HUES6 (cell line): Measurements from ENCODE around the gene NEDD4.
"Not testable (repeated sequence)": the region's sequence is repeated elsewhere in the genome, so short reads cannot be mapped to it uniquely, and the experiment has no call there.

Experiments used
- H3K27ac ChIP-seq: 2 replicates; pipeline ENCODE4 v1.7.0; 2013; ENCODE audit warnings: low read depth, mild to moderate bottlenecking, low read length, inconsistent platforms
- H3K27me3 ChIP-seq: 2 replicates; pipeline ENCODE4 v1.6.1; 2013; ENCODE audit warnings: low read length; ENCODE audit not compliant: control insufficient read depth, insufficient read depth
- H3K36me3 ChIP-seq: 2 replicates; pipeline ENCODE4 v1.6.1; 2013; ENCODE audit warnings: low read length; ENCODE audit not compliant: control insufficient read depth, insufficient read depth
- H3K4me1 ChIP-seq: 2 replicates; pipeline ENCODE4 v1.6.1; 2013; ENCODE audit warnings: low read length; ENCODE audit not compliant: control insufficient read depth, insufficient read depth
- H3K4me3 ChIP-seq: 2 replicates; pipeline ENCODE4 v1.5.1; 2013; ENCODE audit warnings: low read depth, low read length
- H3K9ac ChIP-seq: one replicate; pipeline ENCODE4 v1.6.1; 2013; ENCODE audit warnings: mild to moderate bottlenecking, low read length
- H3K9me3 ChIP-seq: 2 replicates; pipeline ENCODE4 v1.6.1; 2013; ENCODE audit warnings: low read depth, low read length; ENCODE audit not compliant: control insufficient read depth, insufficient read depth

Gene NEDD4

DNA sequence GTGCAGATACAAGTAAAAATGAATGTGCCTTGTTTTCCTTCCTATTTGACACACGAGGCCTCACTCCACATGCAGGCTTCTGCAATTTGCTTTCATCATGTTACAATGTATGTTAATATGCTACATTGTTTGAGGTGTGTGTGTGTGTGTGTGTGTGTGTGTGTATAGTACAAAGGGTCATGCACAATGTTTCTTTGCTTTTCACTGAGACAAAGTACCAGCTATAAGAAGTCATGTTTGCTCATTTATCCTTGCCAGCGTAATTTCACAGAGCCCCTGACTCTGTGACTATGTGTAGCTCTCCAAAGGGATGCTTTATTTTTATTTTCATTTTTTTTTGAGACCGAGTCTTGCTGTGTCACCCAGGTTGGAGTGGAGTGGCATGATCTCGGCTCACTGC, 38.0 kb upstream of the NEDD4 start:
- H3K4me3 ChIP-seq, result no peak overlapping the region
- H3K4me1 ChIP-seq, result no peaks in the 10 kb centered on the region
- no peaks in the 10 kb centered on the region for H3K9me3 ChIP-seq
- no peak overlapping the region for H3K27ac ChIP-seq
- H3K9ac ChIP-seq, result no peak overlapping the region
- no peaks in the 10 kb centered on the region for H3K27me3 ChIP-seq
- no peaks in the 10 kb centered on the region for H3K36me3 ChIP-seq

DNA sequence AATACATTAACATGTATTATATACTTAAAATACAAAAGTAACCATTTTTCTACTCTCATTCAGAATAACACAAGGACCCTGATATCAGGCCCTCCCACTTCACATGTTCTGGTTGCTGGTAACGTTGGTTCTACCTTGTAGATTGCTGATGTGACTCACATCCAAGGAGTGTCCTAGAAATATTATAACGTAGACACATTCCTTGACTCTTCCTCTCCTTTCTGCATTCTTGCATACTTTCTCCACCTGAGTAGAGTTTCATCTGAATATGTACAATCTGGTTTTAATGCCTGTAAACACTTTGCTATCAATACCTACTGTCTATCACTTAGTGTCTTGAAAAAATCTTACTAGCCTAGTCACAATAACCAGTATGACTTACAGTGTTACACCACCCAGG, 35.0 kb upstream of the NEDD4 start:
- H3K27ac ChIP-seq, result no peak overlapping the region
- H3K4me1 ChIP-seq, result no peaks in the 10 kb centered on the region
- H3K9ac ChIP-seq, result no peak overlapping the region
- no peak overlapping the region for H3K4me3 ChIP-seq
- 0 out of 2 replicates have a peak, but pooled peaks cover 9% of the 10 kb centered on the region for H3K9me3 ChIP-seq
- no peaks in the 10 kb centered on the region for H3K27me3 ChIP-seq
- H3K36me3 ChIP-seq, result no peaks in the 10 kb centered on the region

DNA sequence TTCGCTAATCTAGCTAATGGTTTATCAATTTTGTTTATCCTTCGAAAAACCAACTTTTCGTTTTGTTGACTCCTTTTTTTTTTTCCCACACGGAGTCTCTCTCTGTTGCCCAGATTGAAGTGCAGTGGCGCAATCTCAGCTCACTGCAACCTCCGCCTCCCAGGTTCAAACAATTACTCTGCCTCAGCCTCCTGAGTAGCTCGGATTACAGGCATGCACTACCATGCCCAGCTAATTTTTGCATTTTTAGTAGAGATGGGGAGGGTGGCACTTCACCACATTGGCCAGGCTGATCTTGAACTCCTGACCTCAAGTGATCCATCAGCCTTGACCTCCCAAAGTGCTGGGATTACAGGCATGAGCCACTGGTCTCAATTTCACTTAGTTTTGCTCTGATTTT, 29.7 kb upstream of the NEDD4 start:
- not testable (repeated sequence) for H3K36me3 ChIP-seq, H3K9me3 ChIP-seq, H3K27ac ChIP-seq, H3K4me3 ChIP-seq, H3K4me1 ChIP-seq, H3K9ac ChIP-seq, H3K27me3 ChIP-seq

DNA sequence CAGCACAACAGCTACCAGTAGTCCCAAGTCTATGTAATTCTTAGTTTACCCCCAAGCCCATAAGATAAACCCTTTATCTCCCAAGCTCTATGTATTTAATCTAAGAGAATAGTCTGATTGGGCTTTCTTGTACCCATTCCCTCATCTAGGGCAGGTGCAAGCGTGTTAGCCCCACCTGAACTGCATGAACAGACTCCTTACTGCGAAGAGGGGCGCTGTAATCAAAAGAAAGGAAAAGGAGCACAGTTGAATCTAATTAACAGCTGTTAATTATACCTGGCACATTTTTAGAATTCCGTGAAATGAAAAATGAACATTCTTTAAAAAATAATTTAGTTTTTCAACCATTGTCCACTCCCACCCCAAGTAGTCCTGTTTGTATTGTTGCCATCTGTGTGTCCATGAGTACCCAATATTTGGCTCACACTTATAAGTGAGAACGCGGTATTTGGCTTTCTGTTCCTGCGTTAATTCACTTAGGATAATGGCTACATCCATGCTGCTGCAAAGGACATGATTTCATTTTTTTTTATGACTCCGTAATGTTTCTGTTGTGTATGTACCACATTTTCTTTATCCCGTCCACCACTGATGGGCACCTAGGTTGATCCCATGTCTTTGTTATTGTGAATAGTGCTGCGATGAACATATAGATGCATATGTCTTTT, 26.5 kb upstream of the NEDD4 start:
- no peak overlapping the region for H3K27ac ChIP-seq
- H3K4me3 ChIP-seq, result no peak overlapping the region
- H3K27me3 ChIP-seq, result no peaks in the 10 kb centered on the region
- no peaks in the 10 kb centered on the region for H3K4me1 ChIP-seq
- no peak overlapping the region for H3K9ac ChIP-seq
- H3K36me3 ChIP-seq, result no peaks in the 10 kb centered on the region
- H3K9me3 ChIP-seq, result peaks cover 12% of the 10 kb centered on the region

DNA sequence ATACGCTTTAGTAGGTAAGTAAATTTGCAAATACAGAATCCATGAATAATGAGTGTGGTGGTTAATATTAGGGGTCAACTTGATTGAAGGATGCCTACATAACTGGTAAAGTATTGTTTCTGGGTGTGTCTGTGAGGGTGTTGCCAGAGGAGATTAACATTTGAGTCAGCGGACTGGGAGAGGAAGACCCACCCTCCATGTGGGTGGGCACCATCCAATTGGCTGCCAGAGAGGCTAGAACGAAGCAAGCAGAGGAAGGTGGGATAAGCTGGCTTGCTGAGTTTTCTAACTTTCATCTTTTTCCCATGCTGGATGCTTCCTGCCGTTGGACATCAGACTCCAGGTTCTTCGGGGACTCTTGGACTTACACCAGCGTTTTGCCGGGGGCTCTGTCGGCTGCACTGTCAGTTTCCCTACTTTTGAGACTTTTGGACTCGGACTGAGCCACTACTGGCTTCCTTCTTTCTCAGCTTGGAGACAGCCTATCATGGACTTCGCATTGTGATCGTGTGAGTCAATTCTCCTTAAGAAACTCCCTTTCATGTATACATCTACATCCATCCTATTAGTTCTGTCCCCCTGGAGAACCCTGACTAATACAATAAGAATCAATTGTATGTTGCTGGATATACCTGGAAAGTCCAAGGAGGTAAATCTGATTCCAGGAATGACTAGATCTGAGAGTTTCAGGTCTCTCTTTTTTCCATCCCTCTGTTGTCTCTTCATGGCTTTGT, 25.8 kb upstream of the NEDD4 start:
- H3K9me3 ChIP-seq, result peaks cover 14% of the 10 kb centered on the region
- H3K27ac ChIP-seq, result no peak overlapping the region
- no peaks in the 10 kb centered on the region for H3K27me3 ChIP-seq
- H3K36me3 ChIP-seq, result no peaks in the 10 kb centered on the region
- H3K4me3 ChIP-seq, result no peak overlapping the region
- H3K9ac ChIP-seq, result no peak overlapping the region
- no peaks in the 10 kb centered on the region for H3K4me1 ChIP-seq

DNA sequence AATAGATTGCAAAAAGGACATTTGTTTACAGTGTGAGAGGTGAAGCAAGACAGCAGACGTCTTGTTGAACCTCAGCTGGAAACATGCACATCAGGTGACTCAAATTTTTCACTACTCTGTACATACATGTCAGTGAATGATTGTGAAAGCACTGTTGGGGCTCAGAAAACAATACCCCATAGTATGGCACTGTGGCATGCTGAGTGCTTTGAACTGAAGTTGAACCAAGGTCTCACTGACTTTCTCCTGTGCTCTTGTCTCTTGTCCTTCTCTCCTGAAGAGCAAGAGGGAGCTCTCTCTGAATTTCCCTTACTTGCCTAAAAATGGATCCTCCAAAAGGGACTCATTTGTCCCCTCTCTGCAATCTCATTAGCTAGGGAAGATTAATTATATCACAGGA, 24.5 kb upstream of the NEDD4 start:
- no peaks in the 10 kb centered on the region for H3K27me3 ChIP-seq
- H3K9ac ChIP-seq, result no peak overlapping the region
- no peak overlapping the region for H3K27ac ChIP-seq
- H3K4me3 ChIP-seq, result no peak overlapping the region
- no peaks in the 10 kb centered on the region for H3K4me1 ChIP-seq
- H3K36me3 ChIP-seq, result no peaks in the 10 kb centered on the region
- peaks cover 16% of the 10 kb centered on the region for H3K9me3 ChIP-seq

DNA sequence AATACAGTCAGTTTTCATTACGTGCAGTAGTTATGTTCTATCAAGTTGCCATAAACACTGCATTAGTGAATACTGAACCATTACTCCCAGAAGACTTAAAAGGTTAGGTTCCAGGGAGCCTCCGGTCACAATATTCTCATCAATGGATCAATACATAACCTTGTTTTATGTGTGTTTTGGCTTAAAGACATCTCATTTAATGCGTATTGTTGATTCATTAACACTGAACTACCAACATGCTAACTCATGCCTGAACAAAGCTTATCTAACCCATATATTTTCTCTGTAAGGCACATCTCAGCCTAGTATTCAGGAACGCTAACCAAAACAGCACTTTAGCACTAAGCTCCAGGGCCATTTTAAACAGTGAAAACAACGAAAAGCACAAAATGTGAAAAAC, 24.1 kb upstream of the NEDD4 start:
- Histone ChIP-seq H3K9me3 (peaks cover 16% of the 10 kb centered on the region), H3K27me3 (no peaks in the 10 kb centered on the region), H3K4me1 (no peaks in the 10 kb centered on the region), H3K27ac (no peak overlapping the region), H3K36me3 (no peaks in the 10 kb centered on the region), H3K4me3 (no peak overlapping the region), H3K9ac (no peak overlapping the region)

DNA sequence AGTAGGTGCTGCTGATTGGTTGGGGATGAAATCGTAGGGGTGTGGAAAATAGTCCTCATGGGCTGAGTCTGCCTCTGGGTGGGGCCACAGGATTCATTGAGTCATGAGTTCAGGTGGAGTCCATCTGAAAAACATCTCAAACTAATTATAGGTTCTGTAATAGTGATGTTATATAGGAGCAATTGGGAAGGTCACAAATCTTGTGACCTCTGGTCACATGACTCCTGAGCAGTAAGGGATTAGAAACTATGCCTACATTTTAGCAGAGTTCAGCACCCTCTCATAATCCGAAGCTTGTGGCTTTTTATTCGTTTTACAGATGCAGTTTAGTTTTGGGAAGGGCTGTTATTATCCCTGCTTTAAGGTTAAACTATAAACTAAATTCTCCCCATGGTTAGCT, 22.9 kb upstream of the NEDD4 start:
- H3K27me3 ChIP-seq, result no peaks in the 10 kb centered on the region
- H3K36me3 ChIP-seq, result no peaks in the 10 kb centered on the region
- no peaks in the 10 kb centered on the region for H3K4me1 ChIP-seq
- H3K9me3 ChIP-seq, result peaks cover 16% of the 10 kb centered on the region
- H3K27ac ChIP-seq, result no peak overlapping the region
- H3K9ac ChIP-seq, result no peak overlapping the region
- H3K4me3 ChIP-seq, result no peak overlapping the region

DNA sequence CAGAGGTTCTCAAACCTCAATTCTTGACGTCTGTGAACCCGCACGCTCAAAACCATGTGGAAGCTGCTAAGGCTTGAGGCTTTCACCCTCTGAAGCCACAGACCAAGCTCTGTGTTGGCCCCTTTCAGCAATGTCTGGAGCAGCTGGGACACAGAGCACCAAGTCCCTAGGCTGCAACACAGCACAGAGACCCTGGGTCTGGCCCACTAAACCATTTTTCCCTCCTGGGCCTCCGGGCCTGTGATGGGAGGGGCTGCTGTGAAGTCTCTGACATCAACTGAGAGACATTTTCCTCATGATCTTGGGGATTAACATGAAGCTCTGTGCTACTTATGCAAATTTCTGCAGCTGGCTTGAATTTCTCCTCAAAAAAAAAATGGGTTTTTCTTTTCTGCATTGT, 21.3 kb upstream of the NEDD4 start:
- Histone ChIP-seq H3K4me1 (no peaks in the 10 kb centered on the region), H3K9me3 (peaks cover 16% of the 10 kb centered on the region), H3K9ac (no peak overlapping the region), H3K27ac (no peak overlapping the region), H3K27me3 (no peaks in the 10 kb centered on the region), H3K4me3 (no peak overlapping the region), H3K36me3 (no peaks in the 10 kb centered on the region)

DNA sequence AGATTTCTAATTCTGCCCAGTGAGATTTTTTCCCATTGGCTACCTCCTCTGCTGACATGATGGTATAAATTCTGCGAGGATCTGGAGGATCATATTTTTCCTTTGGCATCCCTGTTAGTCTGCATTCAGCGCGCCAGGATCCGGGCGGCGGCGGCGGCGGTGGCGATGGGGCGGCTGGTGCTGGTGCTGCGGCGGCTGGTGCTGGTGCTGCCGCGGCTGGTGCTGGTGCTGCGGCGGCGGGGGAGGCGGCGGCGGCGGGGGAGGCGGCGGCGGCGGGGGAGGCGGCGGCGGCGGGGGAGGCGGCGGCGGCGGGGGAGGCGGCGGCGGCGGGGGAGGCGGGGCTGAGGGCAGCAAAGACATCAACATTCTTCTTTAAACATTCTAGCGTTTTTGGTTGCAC, 13.6 kb upstream of the NEDD4 start:
- Histone ChIP-seq H3K4me3 (peak overlapping the region; percentile 58), H3K27me3 (peaks cover 16% of the 10 kb centered on the region)
- not testable (repeated sequence) for H3K9ac ChIP-seq, H3K4me1 ChIP-seq, H3K36me3 ChIP-seq, H3K27ac ChIP-seq, H3K9me3 ChIP-seq

DNA sequence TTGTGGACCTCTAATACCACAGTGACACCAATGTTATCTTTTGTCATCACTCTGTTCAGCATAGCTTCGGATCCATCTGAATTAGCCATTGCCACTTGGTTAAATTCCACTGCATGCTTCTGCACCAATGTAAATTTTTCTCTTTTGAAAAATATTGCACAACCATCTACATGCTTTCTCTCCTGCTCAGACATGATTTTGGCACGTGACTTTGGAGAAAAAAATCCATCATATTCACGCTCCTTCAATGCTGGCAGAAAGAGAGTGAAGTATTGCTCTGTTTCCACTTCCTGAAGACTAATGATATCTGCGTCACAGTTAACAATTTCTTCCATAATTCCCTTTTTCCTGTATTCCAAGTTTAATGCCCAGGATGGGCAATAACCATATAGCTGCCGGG, 13.0 kb upstream of the NEDD4 start:
- not testable (repeated sequence) for H3K9me3 ChIP-seq, H3K36me3 ChIP-seq, H3K4me1 ChIP-seq, H3K27ac ChIP-seq, H3K9ac ChIP-seq
- Histone ChIP-seq H3K4me3 (peak overlapping the region; percentile 43; the same call in 1 of the 2 replicates), H3K27me3 (peaks cover 16% of the 10 kb centered on the region)
